Vagina (tissue), 2 donors: ENCODE data around the gene MBTPS1. TPM values are rescaled to one million over a fixed set of nuclear protein-coding genes. Genes with fewer than 3 reads are reported as not detected.

ENCODE experiments used
- DNase-seq, 2 donors: peaks; one replicate each; pipeline ENCODE4 v3.0.0-alpha.2; 2017; ENCODE audit errors: extremely low spot score in 2 of 2
- H3K27ac ChIP-seq: fragments of 200-600 bp; sonication (generic); one replicate; pipeline ENCODE4 v1.5.1; 2019
- H3K27me3 ChIP-seq: fragments of 200-600 bp; sonication (generic); one replicate; pipeline ENCODE4 v1.5.1; 2019
- H3K36me3 ChIP-seq, 2 donors: fragments of 200-600 bp; sonication (generic); one replicate each; pipeline ENCODE4 v1.5.1; 2017 to 2019
- H3K4me1 ChIP-seq: fragments of 200-600 bp; sonication (generic); one replicate; pipeline ENCODE4 v1.5.1; 2019
- H3K4me3 ChIP-seq, 2 donors: fragments of 200-600 bp; sonication (generic); 1 replicate in 1 of 2; 2 replicates in 1 of 2; pipeline ENCODE4 v1.5.1; 2016 to 2019
- H3K9me3 ChIP-seq: fragments of 200-600 bp; sonication (generic); one replicate; pipeline ENCODE4 v1.5.1; 2019
- CTCF ChIP-seq, 3 experiments: fragments of 450-650 bp in 2 of 3; fragments of 200-600 bp in 1 of 3; sonication (generic) in 1 of 3; IDR thresholded peaks; one replicate each; pipeline ENCODE4 v1.5.1; 2017 to 2019; ENCODE audit warnings: antibody characterized with exemption in 3 of 3, mild to moderate bottlenecking in 2 of 3, moderate library complexity in 2 of 3
- POLR2A ChIP-seq, 2 donors: fragments of 450-650 bp; IDR thresholded peaks; one replicate each; pipeline ENCODE4 v1.6.1; 2017; ENCODE audit warnings: antibody characterized with exemption in 2 of 2, mild to moderate bottlenecking in 2 of 2, moderate library complexity in 2 of 2
- POLR2AphosphoS5 ChIP-seq, 2 donors: sonication (generic); formaldehyde crosslinking; IDR thresholded peaks; one replicate each; pipeline ENCODE4 v1.9.0; 2017; ENCODE audit warnings: antibody characterized with exemption in 2 of 2, mild to moderate bottlenecking in 2 of 2, low read depth in 1 of 2; ENCODE audit not compliant: insufficient read depth in 1 of 2
- intact Hi-C: fragments of 100-400 bp; cut with DNase I; formaldehyde crosslinking; loops from one replicate; pipeline ENCODE4 v1.15.1; 2023
- total RNA-seq: library from RNA; depleted of rRNA; stranded (reverse); fragments of >200 nt; gene quantifications from one replicate; pipeline ENCODE4 v1.2.3, GENCODE V29; 2016

MBTPS1 gene
- total RNA-seq, 1 donor from 2014 or later = 71.0 TPM

- Histone ChIP-seq H3K4me1 (no peaks in the 10 kb centered on the region), H3K9me3 (peaks cover 12% of the 10 kb centered on the region), H3K4me3 (no peak overlapping the region), H3K27me3 (no peaks in the 10 kb centered on the region), H3K27ac (no peak overlapping the region), H3K36me3 (no peaks in the 10 kb centered on the region)
- intact Hi-C loops = no loop called here
- TF ChIP-seq POLR2A (IDR thresholded peaks at IDR 0.05) = no peak
- TF ChIP-seq POLR2AphosphoS5 (IDR thresholded peaks at IDR 0.05; ENCODE audit: insufficient read depth in 1 of 2, low read depth in 1 of 2) = no peak
- no peak for TF ChIP-seq CTCF (IDR thresholded peaks at IDR 0.05)
- DNase-seq = no peak
These were observed 94.1 kb downstream of the MBTPS1 start for GRCh38 chr16:84022644-84023043.

GRCh38 chr16:84021488-84021887 lies 95.3 kb downstream of the MBTPS1 start:
- H3K4me3 ChIP-seq = no peak overlapping the region
- TF ChIP-seq POLR2AphosphoS5 (IDR thresholded peaks at IDR 0.05; ENCODE audit: insufficient read depth in 1 of 2, low read depth in 1 of 2) = no peak
- TF ChIP-seq CTCF (IDR thresholded peaks at IDR 0.05) = no peak
- TF ChIP-seq POLR2A (IDR thresholded peaks at IDR 0.05) = no peak
- peaks cover 12% of the 10 kb centered on the region for H3K9me3 ChIP-seq
- H3K4me1 ChIP-seq = no peaks in the 10 kb centered on the region
- H3K27ac ChIP-seq = no peak overlapping the region
- H3K36me3 ChIP-seq = no peaks in the 10 kb centered on the region
- intact Hi-C loops = no loop called here
- DNase-seq = no peak
- no peaks in the 10 kb centered on the region for H3K27me3 ChIP-seq

GRCh38 chr16:84020353-84020752 lies 96.4 kb downstream of the MBTPS1 start:
- Histone ChIP-seq H3K27ac (no peak overlapping the region), H3K9me3 (peaks cover 12% of the 10 kb centered on the region), H3K4me3 (no peak overlapping the region), H3K36me3 (no peaks in the 10 kb centered on the region), H3K4me1 (no peaks in the 10 kb centered on the region), H3K27me3 (no peaks in the 10 kb centered on the region)
- intact Hi-C loops = no loop called here
- TF ChIP-seq CTCF (IDR thresholded peaks at IDR 0.05) = no peak
- no peak for TF ChIP-seq POLR2A (IDR thresholded peaks at IDR 0.05)
- no peak for TF ChIP-seq POLR2AphosphoS5 (IDR thresholded peaks at IDR 0.05; ENCODE audit: insufficient read depth in 1 of 2, low read depth in 1 of 2)
- no peak for DNase-seq

- Histone ChIP-seq H3K9me3 (peaks cover 12% of the 10 kb centered on the region), H3K36me3 (no peaks in the 10 kb centered on the region), H3K4me3 (no peak overlapping the region), H3K27me3 (no peaks in the 10 kb centered on the region), H3K4me1 (no peaks in the 10 kb centered on the region), H3K27ac (no peak overlapping the region)
- DNase-seq = no peak
- TF ChIP-seq CTCF (IDR thresholded peaks at IDR 0.05) (no peak), POLR2A (IDR thresholded peaks at IDR 0.05) (no peak)
- intact Hi-C loops = no loop called here
These were observed 98.0 kb downstream of the MBTPS1 start for GRCh38 chr16:84018710-84019109.

GRCh38 chr16:84016477-84016876 lies 100.3 kb downstream of the MBTPS1 start:
- H3K36me3 ChIP-seq = no peaks in the 10 kb centered on the region
- H3K27me3 ChIP-seq = no peaks in the 10 kb centered on the region
- intact Hi-C loops = no loop called here
- no peaks in the 10 kb centered on the region for H3K4me1 ChIP-seq
- H3K9me3 ChIP-seq = peaks cover 4% of the 10 kb centered on the region
- TF ChIP-seq POLR2AphosphoS5 (IDR thresholded peaks at IDR 0.05; ENCODE audit: insufficient read depth in 1 of 2, low read depth in 1 of 2) = no peak
- TF ChIP-seq POLR2A (IDR thresholded peaks at IDR 0.05) = no peak
- no peak for TF ChIP-seq CTCF (IDR thresholded peaks at IDR 0.05)
- DNase-seq = no peak
- no peak overlapping the region for H3K27ac ChIP-seq
- H3K4me3 ChIP-seq = no peak overlapping the region
